ENCODE measurements around the gene UMPS.
"Not testable (repeated sequence)": the region's sequence is repeated elsewhere in the genome, so short reads cannot be mapped to it uniquely, and the experiment has no call there.

The UMPS gene

GRCh38 chr3:124779116-124779515, 48.9 kb downstream of the UMPS start:
- ATAC-seq (no peak), DNase-seq (no peak)
- Mint-ChIP-seq H3K4me1 (peaks cover 14% of the 10 kb centered on the region), H3K27ac (peak overlapping the region in 1 of 2 donors; percentile 22), H3K27me3 (peaks cover 19% of the 10 kb centered on the region), H3K9me3 (no peaks in the 10 kb centered on the region), H3K4me3 (no peak overlapping the region)

- Mint-ChIP-seq H3K9me3 (no peaks in the 10 kb centered on the region), H3K4me3 (no peak overlapping the region), H3K4me1 (peaks cover 19% of the 10 kb centered on the region), H3K27me3 (peaks cover 18% of the 10 kb centered on the region), H3K27ac (no peak overlapping the region)
- DNase-seq (no peak), ATAC-seq (no peak)
Measured at GRCh38 chr3:124779751-124780191, 49.5 kb downstream of the UMPS start.

GRCh38 chr3:124780356-124780755, 50.1 kb downstream of the UMPS start:
- H3K27ac Mint-ChIP-seq = peak overlapping the region; percentile 29 to 90
- no peak for DNase-seq
- no peak overlapping the region for H3K4me3 Mint-ChIP-seq

GRCh38 chr3:124780761-124781475, 50.7 kb downstream of the UMPS start:
- Mint-ChIP-seq H3K27ac (peak overlapping the region; percentile 37 to 90), H3K4me3 (peak overlapping the region in 1 of 2 donors; percentile 28), H3K4me1 (peaks cover 19% of the 10 kb centered on the region), H3K9me3 (no peaks in the 10 kb centered on the region), H3K27me3 (peaks cover 18% of the 10 kb centered on the region)
- ATAC-seq = peak; percentile 44
- DNase-seq = no peak

More at GRCh38 chr3:124780356-124780755, 50.1 kb downstream of the UMPS start:
- ATAC-seq = peak; percentile 16
- Mint-ChIP-seq H3K9me3 (no peaks in the 10 kb centered on the region), H3K27me3 (peaks cover 18% of the 10 kb centered on the region), H3K4me1 (peaks cover 19% of the 10 kb centered on the region)

GRCh38 chr3:124781476-124782376, 51.5 kb downstream of the UMPS start:
- Mint-ChIP-seq H3K27me3 (peaks cover 18% of the 10 kb centered on the region), H3K4me3 (no peak overlapping the region), H3K27ac (peak overlapping the region in 1 of 2 donors; percentile 37), H3K4me1 (peaks cover 19% of the 10 kb centered on the region), H3K9me3 (no peaks in the 10 kb centered on the region)
- DNase-seq (no peak), ATAC-seq (no peak)

GRCh38 chr3:124782377-124782712, 52.1 kb downstream of the UMPS start:
- DNase-seq, H3K27ac Mint-ChIP-seq, ATAC-seq, H3K9me3 Mint-ChIP-seq, H3K4me3 Mint-ChIP-seq: not testable (repeated sequence)
- Mint-ChIP-seq H3K4me1 (peaks cover 19% of the 10 kb centered on the region), H3K27me3 (peaks cover 18% of the 10 kb centered on the region)

- no peak for DNase-seq
- peaks cover 17% of the 10 kb centered on the region for H3K27me3 Mint-ChIP-seq
- H3K27ac Mint-ChIP-seq = no peak overlapping the region
- no peaks in the 10 kb centered on the region for H3K9me3 Mint-ChIP-seq
- H3K4me1 Mint-ChIP-seq = peaks cover 19% of the 10 kb centered on the region
- H3K4me3 Mint-ChIP-seq = no peak overlapping the region
- no peak for ATAC-seq
Measured at GRCh38 chr3:124783696-124784095, 53.4 kb downstream of the UMPS start.

- DNase-seq (no peak), ATAC-seq (peak; percentile 19)
- Mint-ChIP-seq H3K9me3 (no peaks in the 10 kb centered on the region), H3K27ac (no peak overlapping the region), H3K27me3 (peaks cover 8% of the 10 kb centered on the region), H3K4me3 (no peak overlapping the region), H3K4me1 (peaks cover 19% of the 10 kb centered on the region)
Measured at GRCh38 chr3:124784686-124785382, 54.6 kb downstream of the UMPS start.

- H3K4me3 Mint-ChIP-seq = no peak overlapping the region
- ATAC-seq = no peak
- no peak for DNase-seq
- peaks cover 11% of the 10 kb centered on the region for H3K4me1 Mint-ChIP-seq
- no peaks in the 10 kb centered on the region for H3K9me3 Mint-ChIP-seq
- no peak overlapping the region for H3K27ac Mint-ChIP-seq
- H3K27me3 Mint-ChIP-seq = peaks cover 8% of the 10 kb centered on the region
Measured at GRCh38 chr3:124785973-124786372, 55.7 kb downstream of the UMPS start.

- Mint-ChIP-seq H3K4me3 (no peak overlapping the region), H3K4me1 (peaks cover 11% of the 10 kb centered on the region), H3K27me3 (peaks cover 8% of the 10 kb centered on the region), H3K27ac (no peak overlapping the region), H3K9me3 (no peaks in the 10 kb centered on the region)
- ATAC-seq (no peak), DNase-seq (no peak)
Measured at GRCh38 chr3:124786511-124787241, 56.4 kb downstream of the UMPS start.

- H3K27ac Mint-ChIP-seq = no peak overlapping the region
- DNase-seq (no peak), ATAC-seq (no peak)
- H3K4me3 Mint-ChIP-seq = no peak overlapping the region
- H3K9me3 Mint-ChIP-seq = no peaks in the 10 kb centered on the region
- peaks cover under 1% of the 10 kb centered on the region for H3K27me3 Mint-ChIP-seq
- H3K4me1 Mint-ChIP-seq = peaks cover 14% of the 10 kb centered on the region
Measured at GRCh38 chr3:124787476-124788195, 57.4 kb downstream of the UMPS start.

- ATAC-seq = no peak
- Mint-ChIP-seq H3K4me3 (no peak overlapping the region), H3K9me3 (no peaks in the 10 kb centered on the region), H3K27ac (no peak overlapping the region), H3K4me1 (peaks cover 14% of the 10 kb centered on the region), H3K27me3 (no peaks in the 10 kb centered on the region)
- no peak for DNase-seq
Measured at GRCh38 chr3:124788254-124788745, 58.0 kb downstream of the UMPS start.

GRCh38 chr3:124789103-124789502, 58.9 kb downstream of the UMPS start:
- not testable (repeated sequence) for ATAC-seq

GRCh38 chr3:124791142-124791541, 60.9 kb downstream of the UMPS start:
- no peaks in the 10 kb centered on the region for H3K27me3 Mint-ChIP-seq
- peaks cover 8% of the 10 kb centered on the region for H3K4me1 Mint-ChIP-seq
- ATAC-seq (no peak), DNase-seq (no peak)
- H3K9me3 Mint-ChIP-seq = no peaks in the 10 kb centered on the region
- no peak overlapping the region for H3K4me3 Mint-ChIP-seq
- no peak overlapping the region for H3K27ac Mint-ChIP-seq

More at GRCh38 chr3:124789103-124789502, 58.9 kb downstream of the UMPS start:
- not testable (repeated sequence) for H3K9me3 Mint-ChIP-seq, H3K27ac Mint-ChIP-seq, H3K27me3 Mint-ChIP-seq, H3K4me3 Mint-ChIP-seq, DNase-seq
- H3K4me1 Mint-ChIP-seq = peaks cover 13% of the 10 kb centered on the region

All from stimulated activated naive CD8-positive, alpha-beta T cell treated with anti-CD3 and anti-CD28 coated beads, Interleukin-15, amount 100 ng/mL, for 72 hours (primary cell).